EH (cell line): Measurements from ENCODE around the gene PDE4B.

Experiments used
- DNase-seq: peaks from one replicate; pipeline ENCODE4 v3.0.0-alpha.2; 2015; ENCODE audit warnings: low read depth

Gene PDE4B

GRCh38 chr1:66182551-66183178, 390.0 kb downstream of the PDE4B start:
- DNase-seq: peak; percentile 51

GRCh38 chr1:66183400-66183799, 390.7 kb downstream of the PDE4B start:
- no peak for DNase-seq

DNA sequence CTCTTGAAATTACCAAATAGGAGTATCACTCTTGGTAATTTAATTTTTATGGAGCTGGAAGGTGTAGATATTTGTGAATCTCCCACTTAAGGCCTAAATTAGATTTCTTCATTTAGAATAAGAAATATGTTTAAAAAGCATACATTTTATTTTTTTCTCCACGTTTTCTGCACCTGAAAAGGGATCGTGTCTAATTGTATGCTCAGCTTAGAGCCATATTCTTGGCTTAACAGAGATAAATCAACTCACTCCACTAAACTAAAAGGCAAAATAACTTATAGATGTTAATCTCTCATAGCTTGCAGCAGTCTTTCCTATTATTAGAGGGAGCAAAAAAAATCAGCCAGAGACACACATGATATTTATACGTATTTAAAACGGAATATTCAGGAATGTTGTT, 404.4 kb downstream of the PDE4B start:
- no peak for DNase-seq

DNA sequence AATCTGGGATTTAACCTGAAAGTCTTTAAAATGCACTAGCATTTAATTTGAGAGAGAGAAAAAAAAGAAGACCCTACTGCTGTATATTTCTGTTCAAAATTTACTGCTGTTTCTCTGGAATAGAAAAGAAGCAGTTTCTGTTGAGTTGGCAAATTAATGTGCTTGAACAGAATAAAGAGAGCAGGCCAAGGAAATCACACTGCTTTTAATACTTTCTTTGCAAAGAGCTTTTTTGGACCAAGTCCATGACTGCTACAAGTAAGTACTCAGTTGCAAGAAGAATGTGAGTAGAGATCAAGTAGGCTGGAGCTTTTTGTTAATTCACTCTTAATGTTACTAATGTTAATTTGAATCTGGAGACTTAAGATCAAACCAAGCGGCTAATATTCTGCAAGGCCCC, 405.1 kb downstream of the PDE4B start:
- peak; percentile 18 for DNase-seq

GRCh38 chr1:66206563-66207144, 414.0 kb downstream of the PDE4B start:
- peak; percentile 8 for DNase-seq

DNA sequence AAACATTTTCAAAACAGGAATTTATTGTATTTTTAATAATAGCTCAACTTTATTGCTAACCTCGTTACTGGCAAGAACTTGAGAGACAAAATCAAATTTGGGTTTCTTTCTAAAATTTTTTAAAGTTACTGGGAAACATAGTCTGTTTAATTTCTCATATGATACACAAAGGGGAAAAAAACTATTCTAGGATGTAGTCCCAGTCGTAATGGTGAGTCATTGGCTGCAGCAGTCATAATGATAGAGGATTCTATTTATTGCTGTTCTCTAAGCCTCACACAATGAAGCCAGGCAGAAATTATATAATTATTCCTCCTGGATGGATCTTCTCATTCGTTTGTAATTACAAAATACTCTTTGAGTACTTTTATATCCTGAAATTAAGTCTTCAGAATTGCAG, 414.8 kb downstream of the PDE4B start:
- DNase-seq: peak; percentile 65

- no peak for DNase-seq
Measured at GRCh38 chr1:66208632-66209031, 415.9 kb downstream of the PDE4B start.

- no peak for DNase-seq
Measured at GRCh38 chr1:66210635-66211244, 418.0 kb downstream of the PDE4B start.

GRCh38 chr1:66211521-66211920, 418.8 kb downstream of the PDE4B start:
- no peak for DNase-seq

- DNase-seq: no peak
Measured at GRCh38 chr1:66213491-66213890, 420.8 kb downstream of the PDE4B start.

DNA sequence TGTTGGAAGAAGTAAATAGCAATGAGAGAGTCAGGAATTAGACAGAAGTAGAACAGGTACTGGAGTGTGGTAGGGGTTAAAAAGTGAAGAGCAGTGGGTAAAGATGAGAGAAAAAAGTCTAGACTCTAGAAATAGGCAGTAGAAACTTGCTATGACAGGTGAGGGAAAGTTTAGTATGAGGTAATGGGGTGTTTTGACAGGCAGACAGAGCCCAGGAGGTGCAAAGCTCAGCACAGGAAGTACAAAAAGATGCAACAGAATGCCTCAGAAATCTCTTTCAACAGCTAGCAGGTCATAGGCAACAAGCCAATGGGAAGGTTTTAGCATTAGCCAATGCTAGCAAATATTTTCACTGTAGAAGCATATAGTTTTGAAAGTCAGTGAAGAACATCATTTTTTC, 422.2 kb downstream of the PDE4B start:
- no peak for DNase-seq

- peak; percentile 81 for DNase-seq
Measured at GRCh38 chr1:66217021-66217420, 424.3 kb downstream of the PDE4B start.

- no peak for DNase-seq
Measured at GRCh38 chr1:66217561-66217960, 424.9 kb downstream of the PDE4B start.

GRCh38 chr1:66220477-66220876, 427.8 kb downstream of the PDE4B start:
- DNase-seq: no peak

DNA sequence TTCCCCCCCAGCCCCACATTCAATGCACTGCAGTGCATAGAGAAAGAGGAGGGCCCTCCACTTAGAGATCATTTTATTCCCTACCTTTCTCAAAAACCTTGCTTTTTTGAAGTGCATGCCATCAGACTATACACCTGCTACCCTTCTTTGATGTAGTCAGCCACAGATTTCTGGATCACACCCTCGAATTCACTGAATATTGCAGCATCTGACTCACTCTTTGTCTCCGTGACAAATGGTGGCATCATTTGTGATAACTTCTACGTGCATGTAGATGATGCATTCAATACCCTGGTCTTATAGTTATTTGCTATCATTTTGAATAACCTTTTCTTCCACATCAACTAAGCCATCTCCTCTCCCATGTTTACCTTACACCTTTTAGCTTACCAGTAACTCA, 431.0 kb downstream of the PDE4B start:
- no peak for DNase-seq

GRCh38 chr1:66226985-66227384, 434.3 kb downstream of the PDE4B start:
- DNase-seq: no peak

- no peak for DNase-seq
Measured at GRCh38 chr1:66227966-66228365, 435.3 kb downstream of the PDE4B start.

DNA sequence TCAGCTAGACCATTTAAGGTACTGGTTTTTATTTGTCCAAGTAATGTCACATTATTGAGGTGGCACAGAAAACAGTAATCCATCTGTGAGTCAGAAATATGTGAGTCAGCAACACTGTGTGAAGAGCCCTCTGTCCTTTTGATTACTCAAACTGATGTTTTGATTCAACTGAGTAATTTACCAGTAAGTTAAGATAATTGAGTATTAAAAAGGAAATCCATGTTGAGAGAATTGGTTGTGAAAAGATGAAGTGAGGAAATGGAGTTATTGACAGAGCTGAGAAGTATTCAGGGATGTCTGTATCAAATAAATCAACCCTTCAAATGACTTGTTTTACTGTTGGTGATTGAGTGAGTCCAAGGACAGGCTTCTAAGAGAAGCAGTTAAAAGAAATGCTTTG, 438.5 kb downstream of the PDE4B start:
- peak; percentile 60 for DNase-seq

- DNase-seq: no peak
Measured at GRCh38 chr1:66231681-66232463, 439.2 kb downstream of the PDE4B start.

GRCh38 chr1:66237042-66237441, 444.3 kb downstream of the PDE4B start:
- DNase-seq: no peak

- DNase-seq: peak; percentile 20
Measured at GRCh38 chr1:66237722-66238479, 445.2 kb downstream of the PDE4B start.

- no peak for DNase-seq
Measured at GRCh38 chr1:66239834-66240233, 447.1 kb downstream of the PDE4B start.
